HG03442 (cell line): ENCODE results near the gene DRGX.

Source experiments
- ATAC-seq: cut with Tn5 transposase; IDR thresholded peaks from one replicate; pipeline ENCODE4 v1.9.1; 2021; ENCODE audit warnings: mild to moderate bottlenecking, moderate library complexity; ENCODE audit not compliant: unreplicated experiment

DRGX gene

DNA sequence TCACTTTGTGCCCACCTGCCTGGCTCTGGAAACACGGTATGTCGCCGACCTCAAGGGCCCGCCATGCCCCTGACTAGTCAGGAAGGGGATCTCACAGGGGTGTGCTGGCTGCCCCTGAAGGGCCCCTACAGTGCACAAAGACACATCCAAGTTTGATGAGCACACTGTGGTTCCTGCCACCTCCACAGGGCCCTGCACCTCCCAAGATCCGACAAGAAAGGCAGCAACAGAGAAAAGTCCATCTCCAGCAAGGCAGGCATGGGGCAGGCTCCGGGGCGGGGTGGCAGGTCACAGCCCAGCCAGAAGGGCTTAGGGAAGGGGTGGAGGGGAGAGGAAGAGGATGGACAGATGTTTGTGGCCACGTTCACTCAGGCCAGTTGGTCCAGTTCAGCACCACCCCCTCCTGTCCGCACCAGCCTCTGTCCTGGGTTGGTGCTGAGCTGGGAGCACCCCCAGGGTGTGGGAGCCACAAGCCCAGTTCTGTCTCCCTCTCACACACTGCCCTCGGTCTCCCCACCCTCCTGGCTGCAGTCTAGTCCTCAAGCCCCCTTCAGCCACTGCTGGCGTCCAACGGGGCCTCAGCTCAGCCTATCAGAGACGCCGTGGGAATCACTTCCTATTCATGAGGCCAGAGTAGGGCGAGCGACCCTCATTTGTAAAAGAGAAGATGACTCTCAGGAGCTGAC, 11.5 kb downstream of the DRGX start:
- no peak for ATAC-seq

DNA sequence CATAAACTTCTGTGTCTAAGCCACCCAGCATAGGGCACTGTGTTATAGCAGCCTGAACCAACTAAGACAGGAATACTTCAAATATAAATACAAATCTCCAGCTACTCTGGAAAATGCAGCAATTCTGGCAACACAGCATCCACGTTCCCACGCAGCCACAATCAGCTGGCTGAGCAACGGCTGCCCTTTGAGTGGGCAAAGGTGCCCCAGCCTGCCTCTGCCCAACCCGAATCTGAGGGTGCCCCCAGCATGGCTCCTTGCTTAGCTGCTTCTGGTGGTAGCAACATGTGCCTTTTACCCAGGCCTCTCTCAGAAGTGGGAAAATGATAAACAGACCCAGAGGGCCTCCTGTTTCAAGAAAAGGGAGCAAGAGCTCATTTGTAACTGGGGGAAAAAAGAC, 12.0 kb downstream of the DRGX start:
- no peak for ATAC-seq

DNA sequence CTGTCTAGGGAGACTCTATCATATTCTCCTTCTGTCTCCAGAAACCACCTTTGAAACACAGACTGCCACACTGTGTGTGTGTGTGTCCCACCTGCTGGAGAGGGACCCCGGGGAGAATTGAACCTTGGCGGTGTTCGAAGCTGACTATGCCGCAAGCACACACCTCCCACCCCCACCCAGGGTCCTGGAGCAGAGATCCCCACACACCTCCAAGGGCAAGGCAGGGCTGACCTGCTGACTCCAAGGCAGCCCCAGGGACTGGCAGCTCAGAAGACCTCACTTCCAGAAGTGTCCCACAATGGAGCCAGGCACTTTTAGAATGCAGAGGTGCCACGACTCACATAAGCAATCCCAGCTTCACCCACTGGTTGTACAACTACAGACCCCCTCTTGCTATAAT, 13.1 kb downstream of the DRGX start:
- no peak for ATAC-seq

DNA sequence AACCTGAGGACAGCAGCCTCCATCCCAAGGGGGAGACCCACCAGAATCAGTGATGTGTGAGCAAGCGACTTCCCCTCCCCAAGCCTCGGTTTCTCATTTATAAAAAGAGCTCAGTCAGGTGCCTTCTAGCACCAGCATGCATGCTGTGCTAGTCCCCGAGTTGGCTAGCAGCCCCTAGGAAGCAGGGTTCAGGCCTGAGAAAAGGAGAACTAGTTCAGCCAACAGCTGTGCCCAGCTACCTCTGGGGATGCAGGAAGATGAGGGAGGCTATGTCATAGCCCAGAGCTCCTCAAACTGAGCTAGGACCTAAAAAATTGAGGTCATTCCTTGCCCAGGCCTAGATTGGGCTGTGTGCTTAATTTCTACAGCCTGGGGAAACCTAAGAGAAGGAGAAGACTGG, 13.7 kb downstream of the DRGX start:
- no peak for ATAC-seq

DNA sequence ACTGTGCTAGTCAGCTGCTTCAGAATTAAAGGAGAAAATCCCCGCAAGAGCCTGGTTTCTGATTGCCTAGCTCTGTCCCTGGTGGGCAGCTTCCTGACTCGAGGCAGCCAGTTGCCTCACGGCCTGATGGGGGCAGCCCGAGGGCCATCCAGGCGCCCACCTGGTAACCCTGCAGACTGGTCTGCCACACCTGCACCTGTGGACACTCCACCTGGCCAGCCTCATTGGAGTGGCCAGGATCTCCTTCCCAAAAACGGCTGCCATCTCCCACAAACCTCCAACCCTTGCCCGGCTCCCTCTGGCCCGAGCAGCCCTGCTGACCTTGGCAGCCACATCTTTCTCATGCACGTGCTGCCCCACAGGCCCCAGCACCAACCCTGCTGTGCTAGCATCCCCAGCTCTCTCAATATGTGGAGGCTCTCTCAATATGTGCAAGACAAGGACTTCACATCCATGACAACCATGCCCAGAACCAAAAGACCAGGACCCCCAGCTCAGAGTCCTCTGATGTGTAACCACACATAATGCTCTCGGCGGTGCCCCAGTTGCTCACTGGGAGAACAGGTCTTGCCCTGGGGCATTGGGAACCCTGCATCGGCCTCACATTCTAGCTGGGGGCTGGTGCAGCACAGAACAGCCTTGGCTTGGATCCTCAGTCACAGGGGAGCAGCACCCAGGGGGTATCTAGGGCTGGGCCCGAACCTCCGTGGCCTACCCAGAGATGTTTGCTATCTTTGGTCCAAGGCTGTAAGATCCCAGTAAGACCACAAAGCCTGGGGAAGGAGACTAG, 14.6 kb downstream of the DRGX start:
- ATAC-seq: no peak

DNA sequence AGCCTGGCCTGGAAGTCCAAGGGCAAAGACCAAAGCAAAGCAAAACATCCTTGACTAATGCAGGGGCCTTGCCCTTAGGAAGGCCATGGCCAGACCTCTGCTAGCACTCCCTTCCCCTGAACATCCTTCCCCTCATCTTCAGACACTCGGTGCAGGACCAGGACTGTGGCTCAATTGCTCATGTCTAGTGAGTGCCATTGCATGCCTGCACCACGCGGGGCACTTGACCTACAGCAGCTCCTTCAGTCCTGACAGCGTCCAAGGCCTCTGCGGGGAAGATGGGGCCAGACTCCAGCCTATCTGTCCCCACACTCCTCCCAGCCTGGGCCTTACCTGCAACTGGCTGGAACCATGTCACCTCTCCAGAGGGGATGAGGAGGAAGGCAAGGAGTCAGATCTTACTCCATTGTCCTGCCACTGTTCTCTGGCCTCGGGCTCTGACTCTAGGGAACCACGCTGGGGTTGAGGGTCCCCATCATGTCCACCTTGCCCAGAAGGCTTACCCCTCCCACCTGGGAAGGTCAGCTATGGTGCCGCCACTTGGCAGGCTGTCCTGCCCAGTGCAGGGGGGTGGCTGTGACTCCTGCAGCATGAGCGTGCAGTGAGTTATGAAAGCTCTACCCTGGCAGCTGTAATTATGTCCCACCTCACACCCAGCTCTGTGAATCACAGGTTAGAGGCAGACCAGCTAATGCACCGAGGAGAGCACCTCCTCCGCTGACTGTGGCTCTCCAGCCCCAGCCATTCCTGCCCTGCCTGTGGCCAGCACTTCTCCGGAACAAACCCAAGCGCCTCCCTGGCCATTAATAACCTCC, 16.1 kb downstream of the DRGX start:
- ATAC-seq: no peak

DNA sequence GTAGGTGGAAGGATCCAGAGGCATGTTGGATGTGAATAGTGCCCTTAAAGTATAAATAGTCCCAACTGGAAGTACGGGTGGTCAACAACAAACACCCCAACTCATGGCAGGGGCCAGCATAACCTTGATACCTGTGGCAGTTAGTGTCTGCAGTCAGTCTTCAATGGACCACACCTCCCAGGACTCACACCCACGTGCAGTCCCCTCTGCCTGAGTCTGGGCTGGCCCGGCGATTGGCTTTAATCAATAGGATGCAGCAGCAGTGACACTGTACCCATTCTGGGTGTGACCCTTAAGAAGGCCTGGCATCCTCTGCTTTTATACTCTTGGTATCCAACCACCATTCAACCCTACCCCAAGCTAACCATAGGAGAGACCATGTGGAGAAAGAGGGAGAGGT, 18.6 kb downstream of the DRGX start:
- no peak for ATAC-seq

DNA sequence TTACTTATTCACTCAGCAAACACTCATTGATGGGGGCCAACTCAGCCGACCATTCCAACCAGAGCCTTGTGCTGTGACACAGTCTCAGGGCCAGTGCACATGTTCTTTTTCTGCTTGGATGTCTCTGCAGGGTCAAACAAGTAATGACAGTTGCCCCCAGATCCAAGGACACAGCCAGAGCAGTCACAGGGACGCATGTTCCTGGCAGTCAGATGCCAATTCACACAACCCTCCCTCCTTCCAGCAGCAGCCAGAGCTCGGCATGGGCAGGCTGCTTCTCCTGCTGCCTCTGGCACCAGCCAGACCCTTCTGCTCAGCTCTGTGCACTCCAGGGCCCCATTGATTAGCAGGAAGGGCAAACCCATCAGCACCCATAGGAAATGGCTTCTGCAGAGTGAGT, 20.3 kb downstream of the DRGX start:
- ATAC-seq: no peak

DNA sequence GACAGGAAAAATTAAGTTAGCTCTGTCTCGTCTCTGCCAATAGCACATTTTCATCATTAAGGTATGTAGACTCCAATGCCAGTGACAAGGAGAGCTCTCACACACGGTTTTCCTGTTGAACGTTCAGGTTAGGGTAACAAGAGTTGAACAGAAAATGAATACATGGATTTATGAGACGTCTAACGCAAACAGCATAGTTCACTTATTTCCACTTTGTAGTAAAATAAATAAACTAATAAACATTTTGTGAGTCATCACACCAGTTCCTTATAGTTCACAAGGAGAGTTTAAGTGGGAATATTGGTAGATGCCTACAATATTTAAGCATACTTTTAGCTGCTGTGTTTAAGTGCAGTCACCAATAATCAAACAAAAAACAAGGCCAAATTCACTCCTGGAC, 21.1 kb downstream of the DRGX start:
- no peak for ATAC-seq

DNA sequence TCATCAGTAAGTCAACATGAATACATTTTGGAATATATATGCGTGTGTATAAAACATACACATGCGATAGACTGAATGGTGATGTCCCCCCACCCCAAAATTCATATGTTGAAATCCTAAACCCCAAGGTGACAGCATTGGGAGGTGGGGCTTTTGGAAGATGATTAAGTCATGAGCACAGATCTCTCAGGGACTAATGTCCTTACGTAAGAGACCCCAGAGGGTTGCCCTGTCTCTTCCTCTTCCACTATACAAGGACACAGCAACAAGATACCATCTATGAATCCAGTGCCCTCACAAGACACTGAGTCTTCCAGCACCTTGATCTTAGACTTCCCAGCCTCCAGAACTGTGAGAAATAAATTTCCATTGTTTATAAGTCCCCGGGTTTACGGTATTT, 22.5 kb downstream of the DRGX start:
- ATAC-seq: no peak

DNA sequence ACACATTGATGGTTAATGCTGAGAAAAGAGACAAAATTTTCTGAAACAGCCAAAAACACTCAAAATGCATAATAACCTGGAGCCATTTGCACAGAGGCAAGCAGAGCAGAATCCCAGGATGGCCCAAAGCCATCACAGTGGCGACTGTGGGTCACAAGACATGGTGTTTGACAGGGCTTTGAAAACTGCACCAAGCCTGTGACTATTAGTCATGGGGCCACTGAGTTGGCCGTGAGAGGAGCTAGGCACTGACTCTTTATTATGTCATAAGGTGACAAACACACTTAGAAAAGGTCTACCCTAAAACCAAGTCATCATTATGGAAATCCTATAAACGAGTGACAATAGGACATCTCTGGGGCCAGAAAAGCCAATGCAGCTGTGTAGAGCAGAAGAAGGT, 23.9 kb downstream of the DRGX start:
- ATAC-seq: no peak

DNA sequence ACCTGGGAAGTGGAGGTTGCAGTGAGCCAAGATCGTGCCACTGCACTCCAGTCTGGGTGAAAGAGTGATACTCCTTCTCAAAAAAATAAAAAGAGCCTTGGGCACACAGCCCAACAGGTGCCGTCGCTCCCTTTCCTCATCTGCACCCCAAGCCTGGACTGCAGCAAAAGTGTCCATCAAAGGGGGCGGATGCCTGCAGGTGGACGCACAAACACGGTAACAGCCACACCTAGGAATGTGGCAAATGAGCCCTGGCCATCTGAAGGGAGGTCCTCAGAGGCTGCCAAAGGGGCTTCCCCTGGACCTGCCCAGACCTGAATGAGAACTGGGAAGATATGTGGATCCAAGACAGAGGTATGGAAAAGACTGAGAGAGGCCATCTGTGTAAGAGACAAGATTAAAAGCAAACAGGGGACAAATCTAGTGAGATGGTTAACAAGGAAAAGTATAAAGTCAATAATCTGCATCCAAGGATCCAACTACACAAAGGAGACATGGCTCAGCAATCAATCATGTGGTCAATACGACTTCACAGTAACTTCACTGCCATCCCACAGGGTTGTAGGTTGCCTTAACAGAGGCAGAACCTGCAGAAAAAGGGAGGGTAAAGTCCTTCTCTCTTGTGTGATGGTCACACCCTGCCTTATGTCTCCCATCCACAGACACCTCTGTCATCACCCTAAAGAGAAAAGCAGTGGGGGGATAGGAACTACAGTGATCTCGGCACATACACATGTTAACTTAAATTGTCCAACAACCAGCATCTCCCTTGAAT, 25.4 kb downstream of the DRGX start:
- ATAC-seq: no peak

DNA sequence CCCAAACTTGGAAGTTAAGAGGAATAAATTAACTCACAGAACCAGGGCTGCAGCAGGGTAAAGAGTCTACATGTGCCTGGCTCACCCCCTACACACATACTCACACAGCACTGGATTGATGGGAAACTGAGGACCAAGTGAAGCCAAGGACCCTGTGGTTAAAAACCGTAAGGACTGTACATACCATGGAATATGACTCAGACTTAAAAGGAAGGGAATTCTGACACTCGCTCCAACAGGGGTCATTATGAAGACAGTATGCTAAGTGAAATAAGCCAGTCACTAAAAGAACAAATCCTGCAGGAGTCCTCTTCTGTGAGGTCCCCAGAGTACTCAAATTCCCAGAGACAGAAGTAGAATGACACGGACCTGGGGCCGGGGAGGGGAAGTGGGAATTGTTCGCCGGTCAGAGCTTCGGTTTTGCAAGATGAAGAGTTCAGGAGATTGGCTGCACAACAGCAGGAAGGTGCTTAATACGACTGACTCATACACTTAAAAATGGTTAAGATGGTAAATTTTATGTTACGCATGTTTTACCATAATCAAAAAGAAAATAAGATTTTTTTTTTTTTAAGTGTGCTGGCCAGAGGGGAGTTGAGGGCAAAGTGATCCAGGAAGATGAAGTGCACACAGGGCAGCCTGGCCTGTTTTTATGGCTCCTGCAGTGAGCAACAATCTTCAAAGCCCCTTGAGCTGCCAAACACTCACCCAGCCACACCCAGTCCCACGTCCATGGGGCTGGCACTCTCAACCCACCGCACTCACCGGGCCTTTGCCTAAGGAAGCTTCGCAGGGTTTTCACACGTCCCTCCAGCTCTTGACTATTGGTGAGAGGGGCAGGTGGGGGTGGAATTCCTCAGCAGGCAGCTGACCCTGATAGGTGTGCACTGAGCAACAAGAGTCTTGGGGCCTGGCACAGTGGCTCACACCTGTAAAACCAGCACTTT, 26.4 kb downstream of the DRGX start:
- ATAC-seq: no peak

DNA sequence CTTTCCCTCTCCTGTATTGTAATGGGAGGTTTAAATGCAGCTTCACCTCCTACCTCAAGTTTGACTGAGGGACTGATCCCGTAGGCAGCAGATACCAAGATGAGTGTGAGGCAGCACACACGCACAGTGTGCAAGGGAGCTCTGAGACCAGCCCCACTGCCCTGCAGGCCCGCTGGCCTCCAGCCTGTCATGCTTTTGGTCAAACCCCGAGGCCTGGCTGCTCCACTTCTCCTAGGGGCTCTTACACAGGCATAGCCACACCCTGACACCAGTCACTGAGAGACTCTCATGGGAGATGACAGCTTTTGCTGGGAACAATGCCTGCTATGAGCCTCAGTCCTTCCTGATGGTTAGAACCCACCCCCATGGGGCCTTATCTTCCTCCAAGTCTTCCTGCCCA, 27.6 kb downstream of the DRGX start:
- no peak for ATAC-seq

DNA sequence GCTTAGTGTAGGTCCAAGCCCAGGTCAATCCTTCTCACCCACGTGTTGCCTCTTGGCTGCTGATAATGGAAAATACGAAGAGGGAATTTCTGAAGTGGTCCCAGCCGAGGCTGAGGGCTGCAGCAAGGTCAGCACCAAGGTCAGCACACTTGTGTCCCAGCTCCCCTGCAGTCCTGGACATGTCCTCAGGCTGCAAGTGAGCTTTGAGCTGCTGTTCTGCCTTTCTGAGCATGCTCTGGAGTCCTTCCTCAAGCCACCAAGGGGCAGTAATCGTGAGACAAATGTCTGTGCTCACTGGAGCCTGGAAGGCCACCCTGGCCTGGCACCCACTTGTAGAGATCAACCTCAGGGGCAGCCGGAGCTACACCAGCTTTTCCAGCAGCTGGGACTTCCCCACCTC, 28.3 kb downstream of the DRGX start:
- ATAC-seq: no peak

DNA sequence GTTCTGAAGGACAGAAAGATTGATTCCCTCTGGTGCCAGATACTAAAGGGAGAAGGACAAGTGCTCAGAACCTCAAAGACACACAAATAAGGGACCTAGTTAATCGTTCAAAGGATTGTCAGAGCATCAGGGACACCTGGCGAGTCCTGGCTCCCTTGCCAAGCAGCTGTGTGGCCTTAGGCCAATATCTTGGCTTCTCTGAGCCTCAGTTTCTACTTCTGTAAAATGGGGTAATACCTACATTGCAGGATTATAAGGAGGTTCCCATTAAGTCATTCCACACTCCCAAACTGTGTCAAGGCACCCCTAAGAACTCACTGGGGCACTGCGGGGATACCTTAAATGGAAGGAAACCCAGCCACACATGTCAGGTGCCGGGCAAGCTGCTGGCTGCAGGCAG, 29.4 kb downstream of the DRGX start:
- no peak for ATAC-seq

DNA sequence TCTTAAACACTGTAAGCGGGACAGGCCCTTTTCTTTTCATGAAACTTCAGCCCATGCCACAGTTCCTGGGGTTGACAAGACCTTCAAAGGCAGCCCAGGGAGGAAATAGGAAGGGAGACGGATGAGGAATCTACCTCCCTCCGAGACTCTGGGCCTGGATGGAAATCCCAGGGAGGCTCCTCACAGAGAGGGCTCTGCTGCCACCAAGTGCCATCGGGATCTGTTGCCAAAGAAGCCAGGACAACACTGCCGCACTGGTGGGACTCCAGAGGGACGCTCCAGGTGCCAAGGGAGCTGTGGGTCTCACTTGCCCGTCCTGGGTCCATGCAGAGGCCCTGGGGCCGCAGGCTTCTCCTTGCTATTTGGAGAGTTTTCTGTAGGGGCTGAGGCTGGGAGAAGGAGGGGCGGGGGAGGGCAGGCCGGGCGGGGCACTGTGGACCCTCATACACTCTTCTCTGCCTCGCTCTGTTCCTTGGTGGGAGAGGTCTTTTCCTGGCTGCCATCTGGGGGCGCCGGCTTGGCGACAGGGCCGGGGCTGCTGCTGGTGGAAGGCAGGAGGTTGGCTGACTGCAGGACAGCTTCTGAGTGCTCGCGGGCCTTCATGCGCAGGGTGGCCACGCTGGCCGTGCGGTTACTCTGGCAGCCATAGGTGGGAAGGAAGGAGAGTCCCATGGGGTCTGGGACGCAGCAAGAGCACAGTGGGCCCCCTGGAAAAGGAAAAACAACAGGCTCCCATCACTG, 30.0 kb downstream of the DRGX start:
- ATAC-seq: no peak

DNA sequence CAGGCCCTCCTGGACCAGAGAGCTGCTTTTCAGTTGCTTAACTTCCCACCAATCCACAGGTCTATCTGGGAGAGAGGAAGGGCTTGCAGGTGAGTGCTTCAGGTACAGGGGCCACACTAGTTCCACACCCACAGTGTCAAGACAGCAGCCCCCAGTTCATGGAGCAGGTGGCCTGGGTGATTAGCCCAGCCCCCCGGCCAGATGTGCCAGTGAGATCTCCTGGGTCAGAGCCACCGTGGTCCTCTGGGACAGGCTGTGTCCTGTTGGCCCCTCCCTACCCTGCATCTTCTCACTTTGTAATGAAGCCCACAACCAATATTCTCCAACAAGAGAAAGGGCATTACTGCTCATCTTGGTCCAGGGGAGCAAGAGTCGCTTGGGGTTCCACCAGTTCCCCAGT, 30.6 kb downstream of the DRGX start:
- no peak for ATAC-seq

DNA sequence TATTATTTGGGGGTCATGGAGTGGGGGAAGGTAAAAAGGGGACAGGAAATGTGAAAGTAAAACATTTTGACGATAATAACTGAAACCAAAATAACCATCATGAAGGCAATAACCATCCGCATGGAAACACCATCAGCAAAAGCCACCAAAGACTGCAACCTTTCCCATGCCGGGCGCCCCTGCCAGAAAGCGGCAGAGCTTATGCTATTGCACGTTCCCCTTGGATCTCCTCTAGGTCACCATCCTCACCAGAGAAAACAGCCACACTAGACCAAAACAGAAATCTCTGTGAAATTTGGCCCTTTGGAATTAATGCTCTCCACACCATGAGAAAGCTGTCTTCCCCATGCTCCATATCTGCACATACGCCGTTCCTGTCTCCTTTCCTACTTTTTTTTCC, 31.1 kb downstream of the DRGX start:
- ATAC-seq: no peak
